HTERT RPE-1 (cell line): Measurements from ENCODE around the gene ZFAND3.
"Not testable (repeated sequence)": the region's sequence is repeated elsewhere in the genome, so short reads cannot be mapped to it uniquely, and the experiment has no call there.

Source experiments
- in situ Hi-C: fragments of 300-500 bp; cut with MboI; formaldehyde crosslinking; loops from 4 replicates; pipeline ENCODE4 v1.14.3; 2020; ENCODE audit warnings: low sequenced_read_pairs

ZFAND3 gene

GRCh38 chr6:37930288-37930971 is 110.9 kb downstream of the ZFAND3 start:
- in situ Hi-C loops: no loop called here

GRCh38 chr6:37931066-37931465 is 111.5 kb downstream of the ZFAND3 start:
- in situ Hi-C loops: no loop called here

DNA sequence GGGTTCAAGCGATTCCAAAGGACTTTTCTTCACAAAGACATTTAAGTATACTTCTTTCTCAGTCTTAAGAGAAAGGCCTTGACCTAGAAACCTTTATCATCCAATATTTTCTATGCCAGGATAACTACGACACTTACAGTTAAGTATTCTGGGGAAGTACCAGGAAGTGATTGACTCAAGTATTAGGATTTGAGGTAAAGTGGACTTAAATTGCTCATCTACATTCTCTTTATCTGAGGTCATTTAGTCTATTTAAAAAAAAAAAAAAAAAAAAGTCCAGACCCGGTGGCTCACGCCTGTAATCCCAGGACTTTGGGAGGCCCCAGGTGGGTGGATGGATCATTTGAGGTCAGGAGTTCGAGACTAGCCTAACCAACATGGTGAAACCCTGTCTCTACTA is 114.7 kb downstream of the ZFAND3 start:
- in situ Hi-C loops: no loop called here

GRCh38 chr6:37936150-37936549 is 116.6 kb downstream of the ZFAND3 start:
- in situ Hi-C loops: no loop called here

DNA sequence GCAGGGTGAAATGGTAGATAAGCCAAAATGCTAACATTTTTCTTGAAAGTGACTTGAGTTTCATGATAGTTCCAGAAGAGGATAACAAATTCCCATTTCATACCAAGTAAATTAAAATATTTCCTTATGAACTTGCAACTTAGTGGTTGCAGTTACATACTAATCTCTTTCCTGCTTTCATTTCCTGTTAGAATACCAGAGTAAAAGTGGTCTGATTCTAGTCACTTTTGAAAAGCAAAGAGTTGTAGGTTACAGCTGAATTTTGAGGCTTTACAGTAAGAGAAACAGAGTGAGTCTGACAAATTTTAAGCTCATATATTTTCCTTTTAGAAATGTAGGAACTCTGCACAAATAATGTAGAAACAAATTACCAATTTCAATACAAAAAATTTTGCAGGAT is 117.4 kb downstream of the ZFAND3 start:
- in situ Hi-C loops: no loop called here

DNA sequence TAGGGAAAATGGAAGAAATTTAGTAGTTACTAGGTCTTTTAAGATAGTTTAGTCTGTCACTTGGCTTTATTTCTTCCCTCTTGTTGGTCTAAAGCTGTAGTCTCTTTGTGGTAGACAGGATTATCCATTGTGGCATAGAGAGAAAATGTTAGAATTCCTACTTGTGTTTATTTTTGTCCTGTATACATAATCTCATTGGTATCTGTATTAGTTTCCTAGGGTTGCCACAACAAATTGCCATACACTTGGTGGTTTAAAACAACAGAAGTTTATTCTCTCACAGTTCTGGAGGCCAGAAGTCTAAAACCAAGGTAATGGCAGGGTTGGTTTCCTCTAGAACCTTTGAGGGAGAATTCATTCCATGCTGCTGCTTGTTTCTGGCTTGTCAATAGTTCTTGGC is 119.4 kb downstream of the ZFAND3 start:
- in situ Hi-C loops: no loop called here

DNA sequence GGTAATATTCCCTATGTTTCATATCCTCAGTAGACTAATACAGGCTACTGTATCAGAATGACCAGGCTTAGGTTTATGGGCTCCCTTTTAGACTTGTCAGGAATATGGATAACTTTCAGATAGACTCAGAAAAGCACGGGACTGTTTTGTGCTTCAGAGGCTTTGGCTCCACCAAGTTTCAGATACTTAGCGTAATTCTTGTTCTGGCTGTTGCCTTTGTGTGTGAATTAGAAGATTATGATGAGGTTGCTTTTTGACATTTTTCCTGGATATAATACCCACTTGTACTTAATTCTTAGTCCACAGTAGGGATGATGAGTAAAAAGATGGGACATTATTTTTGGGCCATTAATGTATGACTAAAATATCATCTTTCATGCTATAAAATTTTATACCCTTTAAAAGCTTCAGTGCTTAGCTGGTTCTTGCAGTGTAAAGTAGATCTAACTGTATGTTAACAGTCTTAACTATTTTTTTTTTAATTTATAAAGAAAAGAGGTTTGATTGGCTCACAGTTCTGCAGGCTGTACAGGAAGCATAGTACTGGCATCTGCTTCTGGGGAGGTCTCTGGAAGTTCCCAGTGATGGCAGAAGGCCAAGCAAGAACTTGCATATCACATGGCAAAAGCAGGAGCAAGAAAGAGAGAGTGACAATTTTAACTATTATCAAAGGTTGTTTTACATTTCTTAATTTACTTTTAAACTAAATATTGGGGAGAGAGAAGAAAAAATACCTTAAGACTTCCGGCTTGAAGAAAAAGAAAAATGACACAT is 120.7 kb downstream of the ZFAND3 start:
- in situ Hi-C loops: no loop called here

DNA sequence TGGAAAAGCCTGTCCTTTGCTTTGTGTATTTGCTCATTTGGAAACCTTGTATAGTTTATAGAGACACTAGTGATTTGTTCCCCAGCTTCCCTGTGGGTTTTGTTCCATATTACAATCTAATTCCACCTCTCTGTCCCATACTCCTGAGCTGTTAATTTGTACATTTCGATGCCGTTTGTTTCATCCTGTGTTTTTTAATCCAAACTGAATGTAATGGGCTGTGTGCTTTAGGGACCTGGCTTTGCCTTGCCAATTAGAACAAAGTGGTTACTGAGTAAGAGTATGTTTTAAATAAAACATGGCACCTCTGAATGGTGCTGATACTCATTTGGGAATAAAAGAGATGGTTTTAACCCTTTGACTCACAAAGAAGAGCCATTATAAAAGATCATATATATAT is 122.3 kb downstream of the ZFAND3 start:
- in situ Hi-C loops: no loop called here

- in situ Hi-C loops: no loop called here
Observed at GRCh38 chr6:37942606-37943376, 123.3 kb downstream of the ZFAND3 start.

GRCh38 chr6:37943436-37944058 is 124.0 kb downstream of the ZFAND3 start:
- in situ Hi-C loops: no loop called here

GRCh38 chr6:37946057-37946456 is 126.5 kb downstream of the ZFAND3 start:
- in situ Hi-C loops: no loop called here

- in situ Hi-C loops: no loop called here
Observed at GRCh38 chr6:37947468-37947867, 127.9 kb downstream of the ZFAND3 start.

- in situ Hi-C loops: not testable (repeated sequence)
Observed at GRCh38 chr6:37948584-37948983, 129.1 kb downstream of the ZFAND3 start.

DNA sequence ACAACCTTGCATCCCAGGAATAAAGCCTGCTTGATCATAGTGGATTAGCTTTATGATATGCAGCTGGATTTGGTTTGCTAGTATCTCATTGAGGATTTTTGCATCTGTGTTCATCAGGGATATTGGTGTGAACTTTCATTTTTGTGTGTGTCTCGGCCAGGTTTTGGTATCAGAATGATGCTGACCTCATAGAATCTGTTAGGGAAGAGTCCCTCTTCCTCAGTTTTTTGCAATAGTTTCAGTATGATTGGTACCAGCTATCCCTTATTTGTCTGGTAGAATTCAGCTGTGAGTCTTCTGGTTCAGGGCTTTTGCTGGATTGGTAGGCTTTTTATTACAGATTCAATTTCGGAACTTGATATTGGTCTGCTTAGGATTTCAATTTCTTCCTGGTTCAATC is 132.5 kb downstream of the ZFAND3 start:
- in situ Hi-C loops: no loop called here

DNA sequence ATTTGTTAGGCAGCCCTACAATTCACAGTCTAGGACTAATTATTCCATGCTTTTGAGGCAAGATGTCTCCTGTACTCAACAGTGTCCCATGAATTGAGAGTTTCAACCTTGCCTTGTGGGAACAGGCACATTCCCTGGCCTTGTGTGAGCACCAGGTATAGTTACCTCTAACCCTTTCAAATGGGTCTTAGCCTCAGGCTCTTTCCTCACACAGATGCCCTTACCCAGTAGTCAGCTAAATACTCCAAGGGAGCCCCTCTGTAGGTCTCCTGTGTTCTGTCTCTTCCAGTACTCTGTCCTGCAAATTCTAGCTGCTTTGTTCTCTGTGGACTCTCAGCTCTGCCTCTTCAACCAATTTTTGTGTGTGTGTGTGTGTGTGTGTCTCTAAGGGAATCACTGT is 135.3 kb downstream of the ZFAND3 start:
- in situ Hi-C loops: no loop called here

DNA sequence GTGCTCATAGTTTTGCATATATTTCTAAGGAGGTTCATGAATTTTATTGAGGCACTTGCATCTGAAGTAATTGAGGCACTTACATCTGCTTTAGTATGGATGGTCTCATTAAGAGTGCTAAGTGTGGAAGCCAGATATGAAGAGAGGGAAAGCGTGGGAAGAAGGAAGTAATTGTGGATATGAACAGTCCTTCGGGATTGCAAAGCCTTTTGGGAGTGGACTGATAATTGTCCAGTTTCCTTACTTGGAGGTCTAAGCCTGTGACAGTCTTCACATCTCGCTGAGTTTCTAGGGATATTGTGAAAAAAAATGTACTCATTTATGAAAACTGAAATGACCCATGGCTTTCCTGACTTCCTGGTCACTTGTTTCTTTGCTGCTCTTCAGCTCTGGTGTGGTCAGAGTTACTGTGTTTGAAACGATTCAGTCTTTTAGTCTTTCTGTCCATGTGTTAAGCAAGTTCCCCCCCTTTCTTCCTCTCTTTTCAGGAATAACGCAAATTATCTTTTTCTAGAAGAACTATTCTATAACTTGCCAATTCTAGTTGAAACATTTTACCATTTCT is 137.3 kb downstream of the ZFAND3 start:
- in situ Hi-C loops: no loop called here

- in situ Hi-C loops: no loop called here
Observed at GRCh38 chr6:37959061-37959460, 139.5 kb downstream of the ZFAND3 start.

- in situ Hi-C loops: no loop called here
Observed at GRCh38 chr6:37960139-37960935, 140.8 kb downstream of the ZFAND3 start.

GRCh38 chr6:37962481-37963080 is 143.1 kb downstream of the ZFAND3 start:
- in situ Hi-C loops: not testable (repeated sequence)
